GM06990 (cell line): ENCODE measurements around the gene MED29.
A peak's percentile ranks its signal among the peaks of the same experiment; 100 is the strongest.

Experiments
- DNase-seq: peaks from one replicate; pipeline ENCODE4 v3.0.0-alpha.2; 2011; ENCODE audit not compliant: insufficient read length; ENCODE audit errors: extremely low read depth
- H3K27me3 ChIP-seq: replicated peaks from 2 replicates; pipeline ENCODE4 v1.6.0; 2011; ENCODE audit warnings: low read length; ENCODE audit not compliant: control insufficient read depth, insufficient read depth
- H3K36me3 ChIP-seq: 2 replicates; pipeline ENCODE4 v1.5.1; 2011; ENCODE audit warnings: low read length; ENCODE audit not compliant: control insufficient read depth, insufficient read depth
- H3K4me3 ChIP-seq: replicated peaks from 2 replicates; pipeline ENCODE4 v1.5.1; 2011; ENCODE audit warnings: low read depth, mild to moderate bottlenecking, control low read depth, low read length
- CTCF ChIP-seq: IDR thresholded peaks from 2 replicates; pipeline ENCODE4 v1.5.1; 2011; ENCODE audit warnings: low read length, control low read depth, mild to moderate bottlenecking, inconsistent platforms; ENCODE audit not compliant: insufficient read depth, poor library complexity, severe bottlenecking

MED29 gene

DNA sequence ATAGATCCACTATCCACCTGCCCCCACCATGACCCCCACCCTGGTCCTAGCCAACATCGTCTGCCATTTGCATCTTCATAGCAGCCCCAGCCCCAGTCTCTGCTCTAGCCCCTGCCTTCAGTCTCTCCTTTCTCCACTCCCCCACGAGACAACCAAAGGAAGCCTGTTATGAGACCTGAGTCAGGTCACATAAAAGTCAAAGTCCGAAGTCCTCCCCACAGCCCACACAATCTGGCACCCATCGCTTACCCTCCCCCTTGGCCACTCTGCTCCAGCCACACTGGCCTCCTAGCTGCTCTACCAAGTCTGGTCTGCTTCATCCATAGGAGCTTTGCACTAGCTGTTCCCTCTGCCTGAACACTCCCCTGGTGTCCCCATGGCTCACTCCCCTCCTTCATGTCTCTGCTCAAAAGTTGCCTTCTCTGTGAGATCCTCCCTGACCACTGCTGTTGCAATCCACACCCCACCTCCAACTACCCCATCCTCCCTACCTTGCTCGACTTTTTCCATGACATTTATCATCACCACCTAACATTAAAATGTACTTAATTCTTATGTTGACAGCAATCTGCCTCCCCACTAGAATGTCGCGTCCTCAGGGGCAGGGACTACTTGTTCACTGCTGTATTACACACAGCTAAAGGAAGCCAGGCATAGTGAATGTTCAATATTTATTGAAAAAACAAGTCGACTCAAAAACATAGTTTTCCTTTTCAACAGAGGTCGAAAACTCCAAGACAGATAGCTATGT, 20.1 kb downstream of the MED29 start:
- no peak for TF ChIP-seq CTCF
- DNase-seq: peak; percentile 50
- H3K27me3 ChIP-seq: no peaks in the 10 kb centered on the region
- peak overlapping the region; percentile 91 for H3K4me3 ChIP-seq
- H3K36me3 ChIP-seq: peaks cover 16% of the 10 kb centered on the region

DNA sequence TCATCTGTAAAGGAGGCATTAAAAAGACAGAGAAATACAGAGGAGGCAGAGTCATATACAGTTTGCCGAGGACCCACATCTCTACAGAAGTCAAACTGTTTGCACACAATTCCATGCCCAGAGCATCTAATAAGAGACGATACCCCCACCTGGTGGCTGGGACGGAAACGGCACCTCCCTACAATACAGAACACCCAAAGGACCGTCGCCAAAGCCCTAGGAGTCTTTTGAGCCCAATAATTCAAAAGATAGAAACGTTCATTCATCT, 20.6 kb downstream of the MED29 start:
- peak; percentile 87 for TF ChIP-seq CTCF
- peaks cover 19% of the 10 kb centered on the region for H3K36me3 ChIP-seq
- DNase-seq: no peak
- no peaks in the 10 kb centered on the region for H3K27me3 ChIP-seq
- no peak overlapping the region; the same call in 1 of the 2 replicates for H3K4me3 ChIP-seq

GRCh38 chr19:39412100-39412866, 21.1 kb downstream of the MED29 start, which contains the start of gene PLEKHG2:
PLEKHG2 (plus strand) TSS chr19:39412669; CDS start chr19:39414087, 1,418 bp downstream.
- Histone ChIP-seq H3K36me3 (peaks cover 20% of the 10 kb centered on the region), H3K27me3 (no peaks in the 10 kb centered on the region), H3K4me3 (peak within 1 kb of the TSS; percentile 95)
- peak; percentile 94 for TF ChIP-seq CTCF
- peak; percentile 99 for DNase-seq

DNA sequence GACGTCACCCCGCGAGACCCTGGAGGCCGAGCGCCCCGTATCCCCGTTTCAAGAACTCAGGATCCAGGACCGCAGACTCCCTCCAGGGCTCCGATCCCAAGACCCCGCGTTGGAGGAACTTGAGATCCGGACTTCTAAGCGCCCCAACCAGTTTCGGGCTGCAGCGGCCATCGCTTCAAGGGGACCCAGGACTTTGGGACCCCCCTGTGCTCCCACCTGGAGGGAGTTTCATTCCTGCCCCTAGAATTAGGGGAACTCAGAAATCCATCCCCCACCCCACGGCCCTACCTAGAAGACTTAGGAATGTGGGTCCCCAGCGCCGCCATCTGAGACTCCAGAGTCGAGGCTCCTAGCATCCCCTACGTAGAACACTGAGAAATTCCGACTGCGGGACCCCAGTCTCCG, 21.7 kb downstream of the MED29 start:
- TF ChIP-seq CTCF: no peak
- Histone ChIP-seq H3K36me3 (peaks cover 20% of the 10 kb centered on the region), H3K27me3 (no peaks in the 10 kb centered on the region), H3K4me3 (peak overlapping the region; percentile 95)
- DNase-seq: no peak

- DNase-seq: peak; percentile 73
- Histone ChIP-seq H3K27me3 (no peaks in the 10 kb centered on the region), H3K36me3 (peaks cover 16% of the 10 kb centered on the region), H3K4me3 (peak overlapping the region; percentile 95)
- TF ChIP-seq CTCF: no peak
Measured at GRCh38 chr19:39413272-39413910, 22.2 kb downstream of the MED29 start.
